ENCODE results near the gene HES5. TPM values are rescaled to one million over a fixed set of nuclear protein-coding genes. Genes with fewer than 3 reads are reported as not detected.

The HES5 gene
- total and polyA plus RNA-seq, 7 experiments from 2014 or later = not detected

DNA sequence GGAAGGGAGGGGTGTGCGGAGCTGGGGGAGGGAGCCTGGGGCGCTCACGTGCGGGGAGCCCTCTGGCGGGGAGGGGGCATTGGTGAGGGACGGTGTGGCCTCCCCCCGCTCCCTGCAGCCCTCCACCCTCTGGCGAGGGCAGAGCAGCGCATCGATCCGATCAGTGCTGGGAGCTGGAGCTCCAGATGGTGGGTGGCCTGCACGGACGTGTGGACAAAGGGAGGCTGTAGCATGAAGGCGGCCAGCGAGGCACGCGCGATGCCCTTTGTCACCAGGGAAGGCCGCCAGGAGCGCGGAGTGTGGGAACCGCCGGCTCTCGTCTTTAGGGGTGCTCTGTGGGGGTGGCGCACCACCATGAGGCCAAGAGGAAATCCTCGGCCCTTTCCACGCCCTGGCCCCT, 5.4 kb upstream of the HES5 start:
- no peak overlapping the region for H3K4me3 ChIP-seq (ENCODE audit: low read length)
- Mint-ChIP-seq H3K4me1 (peaks cover 0 to 6% (median 4%) of the 10 kb centered on the region in 7 donors), H3K27me3 (peaks cover 0 to 39% (median 2%) of the 10 kb centered on the region in 5 donors), H3K9me3 (no peaks in the 10 kb centered on the region), H3K36me3 (no peaks in the 10 kb centered on the region), H3K4me3 (no peak overlapping the region), H3K27ac (no peak overlapping the region)
- ChIA-PET POLR2A (interaction anchor here (0.7 to 13.2 kb wide), 4 partner anchors 9 to 389 kb away, joined by 3 to 294 read pairs (median 4); partner anchors contain the start of gene PANK4), CTCF (no interaction called here)
- no peaks in the 10 kb centered on the region for H3K36me3 ChIP-seq (ENCODE audit: control insufficient read depth in 2 of 3, insufficient read depth in 3 of 3, low read length in 3 of 3)
- H3K4me1 ChIP-seq (ENCODE audit: control insufficient read depth in 2 of 2, insufficient read depth in 2 of 2, low read length in 2 of 2) = peaks cover 5 to 7% of the 10 kb centered on the region in 2 donors
- DNase-seq = no peak
- intact Hi-C loops (cut with micrococcal nuclease) = no loop called here
- ATAC-seq = no peak
- H3K27ac ChIP-seq (ENCODE audit: low read depth, low read length) = no peak overlapping the region
- no peaks in the 10 kb centered on the region for H3K9me3 ChIP-seq (ENCODE audit: control insufficient read depth in 2 of 3, low read length in 3 of 3)
- H3K27me3 ChIP-seq (ENCODE audit: control insufficient read depth in 2 of 2, insufficient read depth in 2 of 2, low read length in 2 of 2) = peaks cover 4 to 10% of the 10 kb centered on the region in 2 donors

DNA sequence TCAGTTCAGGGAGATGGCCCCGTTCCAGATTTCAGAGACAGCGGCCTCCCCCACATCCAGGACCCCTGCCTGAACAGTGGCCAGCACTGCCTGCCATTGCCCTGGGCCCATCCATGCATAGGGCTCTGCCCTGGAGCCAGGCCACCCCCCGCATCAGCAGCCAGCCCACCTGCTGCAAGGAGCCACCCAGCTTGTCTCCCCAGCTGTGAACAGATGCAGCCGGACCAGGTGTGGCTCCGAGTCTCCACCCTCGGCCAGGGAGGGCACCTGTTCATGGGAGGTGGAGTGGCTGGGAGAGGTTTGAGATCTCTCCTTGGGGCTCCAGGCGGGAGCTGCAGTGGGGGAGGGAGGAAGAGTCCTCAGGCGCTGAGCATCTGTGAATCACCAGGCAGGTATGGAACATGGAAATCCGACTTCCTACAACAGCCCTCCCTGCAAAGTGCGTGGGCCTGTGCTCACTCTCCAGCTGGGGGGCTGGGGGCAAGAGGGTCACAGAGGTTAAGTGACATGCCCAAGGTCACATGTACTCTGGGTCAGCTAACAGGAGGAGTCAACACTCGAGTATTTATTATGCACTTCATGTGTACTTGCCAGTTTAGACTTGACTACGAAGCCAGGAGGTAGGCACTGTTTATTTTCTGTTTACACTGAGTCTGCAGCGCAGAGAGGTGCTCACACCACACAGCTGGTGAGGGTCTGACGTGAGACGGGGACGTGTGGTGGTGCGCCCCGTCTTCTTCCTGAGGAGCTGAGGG, 4.8 kb upstream of the HES5 start:
- no peaks in the 10 kb centered on the region for H3K36me3 ChIP-seq (ENCODE audit: control insufficient read depth in 2 of 3, insufficient read depth in 3 of 3, low read length in 3 of 3)
- DNase-seq (no peak), ATAC-seq (no peak)
- peaks cover 5 to 9% of the 10 kb centered on the region in 2 donors for H3K4me1 ChIP-seq (ENCODE audit: control insufficient read depth in 2 of 2, insufficient read depth in 2 of 2, low read length in 2 of 2)
- no peaks in the 10 kb centered on the region for H3K9me3 Mint-ChIP-seq
- peaks cover 0 to 39% (median 2%) of the 10 kb centered on the region in 5 donors for H3K27me3 Mint-ChIP-seq
- POLR2A ChIA-PET = interaction anchor here (0.7 to 13.2 kb wide), 3 partner anchors 9 to 10 kb away, joined by 3 to 294 read pairs (median 4); partner anchors contain the start of gene PANK4
- H3K4me1 Mint-ChIP-seq = peaks cover 0 to 6% (median 4%) of the 10 kb centered on the region in 7 donors
- CTCF ChIA-PET = no interaction called here
- peaks cover 4 to 10% of the 10 kb centered on the region in 2 donors for H3K27me3 ChIP-seq (ENCODE audit: control insufficient read depth in 2 of 2, insufficient read depth in 2 of 2, low read length in 2 of 2)
- no peaks in the 10 kb centered on the region for H3K9me3 ChIP-seq (ENCODE audit: control insufficient read depth in 2 of 3, low read length in 3 of 3)
- no peak overlapping the region for H3K4me3 Mint-ChIP-seq
- intact Hi-C loops (cut with micrococcal nuclease) = no loop called here
- no peak overlapping the region for H3K4me3 ChIP-seq (ENCODE audit: low read length)
- no peak overlapping the region for H3K27ac ChIP-seq (ENCODE audit: low read depth, low read length)
- H3K36me3 Mint-ChIP-seq = no peaks in the 10 kb centered on the region
- no peak overlapping the region for H3K27ac Mint-ChIP-seq

DNA sequence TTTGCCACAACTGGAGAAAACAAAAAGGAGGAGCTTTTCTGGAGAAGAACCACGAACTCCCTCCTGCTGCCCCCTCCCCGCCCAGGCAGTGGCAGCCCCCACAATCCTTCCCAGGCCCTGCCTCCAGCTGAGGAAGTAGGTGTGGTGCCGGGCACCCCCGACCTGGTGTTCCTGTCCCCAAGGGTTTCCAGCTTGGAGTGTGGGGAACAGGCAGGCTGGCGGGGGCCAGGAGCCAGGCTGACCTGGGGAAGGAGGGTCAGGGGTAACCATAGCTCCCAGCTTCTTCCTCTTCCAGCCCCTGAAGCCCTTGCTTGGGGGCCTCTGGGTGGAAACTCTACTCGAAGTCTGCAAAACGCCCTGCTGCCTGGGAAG, 4.2 kb upstream of the HES5 start:
- DNase-seq (no peak), ATAC-seq (no peak)
- no peaks in the 10 kb centered on the region for H3K9me3 Mint-ChIP-seq
- no peak overlapping the region for H3K4me3 ChIP-seq (ENCODE audit: low read length)
- H3K27me3 ChIP-seq (ENCODE audit: control insufficient read depth in 2 of 2, insufficient read depth in 2 of 2, low read length in 2 of 2) = peaks cover 4 to 10% of the 10 kb centered on the region in 2 donors
- no peak overlapping the region for H3K27ac ChIP-seq (ENCODE audit: low read depth, low read length)
- no peaks in the 10 kb centered on the region for H3K9me3 ChIP-seq (ENCODE audit: control insufficient read depth in 2 of 3, low read length in 3 of 3)
- H3K4me1 Mint-ChIP-seq = peaks cover 0 to 6% (median 4%) of the 10 kb centered on the region in 7 donors
- CTCF ChIA-PET = no interaction called here
- H3K36me3 ChIP-seq (ENCODE audit: control insufficient read depth in 2 of 3, insufficient read depth in 3 of 3, low read length in 3 of 3) = no peaks in the 10 kb centered on the region
- H3K36me3 Mint-ChIP-seq = no peaks in the 10 kb centered on the region
- POLR2A ChIA-PET = interaction anchor here (1.5 to 13.2 kb wide), 2 partner anchors 9 to 10 kb away, joined by 4 to 294 read pairs; no protein-coding TSS in a partner anchor
- no peak overlapping the region for H3K4me3 Mint-ChIP-seq
- peaks cover 5 to 9% of the 10 kb centered on the region in 2 donors for H3K4me1 ChIP-seq (ENCODE audit: control insufficient read depth in 2 of 2, insufficient read depth in 2 of 2, low read length in 2 of 2)
- intact Hi-C loops (cut with micrococcal nuclease) = no loop called here
- no peak overlapping the region for H3K27ac Mint-ChIP-seq
- H3K27me3 Mint-ChIP-seq = peaks cover 0 to 39% (median 2%) of the 10 kb centered on the region in 5 donors

DNA sequence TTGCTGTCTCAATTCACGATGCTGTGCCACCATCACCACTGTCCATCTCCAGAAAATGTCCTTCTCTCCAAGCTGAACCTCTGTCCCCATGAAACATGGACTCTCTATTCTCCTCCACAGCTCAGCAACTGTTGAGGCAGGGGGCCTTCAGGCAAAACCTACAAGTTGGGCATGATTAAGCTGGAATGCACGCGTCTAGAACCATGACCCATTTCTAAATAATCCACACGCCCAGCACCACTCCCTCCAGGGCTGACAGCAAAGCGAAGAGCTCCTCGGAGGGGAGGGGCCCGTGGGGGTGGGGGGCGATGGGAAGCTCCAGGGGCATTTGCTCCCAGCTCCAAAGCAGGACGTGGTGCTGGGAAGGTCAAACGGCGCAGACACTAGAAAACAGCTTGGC, 3.3 kb upstream of the HES5 start:
- H3K36me3 Mint-ChIP-seq = no peaks in the 10 kb centered on the region
- ChIA-PET CTCF (no interaction called here), POLR2A (interaction anchor here (0.5 to 13.2 kb wide), 4 partner anchors 11 to 350 kb away, joined by 3 to 294 read pairs (median 4); partner anchors contain the start of gene PEX10)
- no peak overlapping the region for H3K27ac ChIP-seq (ENCODE audit: low read depth, low read length)
- no peaks in the 10 kb centered on the region for H3K9me3 Mint-ChIP-seq
- H3K4me1 Mint-ChIP-seq = peaks cover 0 to 13% (median 6%) of the 10 kb centered on the region in 7 donors
- no peak overlapping the region for H3K4me3 ChIP-seq (ENCODE audit: low read length)
- DNase-seq = no peak
- no peaks in the 10 kb centered on the region for H3K9me3 ChIP-seq (ENCODE audit: control insufficient read depth in 2 of 3, low read length in 3 of 3)
- H3K36me3 ChIP-seq (ENCODE audit: control insufficient read depth in 2 of 3, insufficient read depth in 3 of 3, low read length in 3 of 3) = no peaks in the 10 kb centered on the region
- H3K4me3 Mint-ChIP-seq = no peak overlapping the region
- peaks cover 4 to 10% of the 10 kb centered on the region in 2 donors for H3K27me3 ChIP-seq (ENCODE audit: control insufficient read depth in 2 of 2, insufficient read depth in 2 of 2, low read length in 2 of 2)
- intact Hi-C loops (cut with micrococcal nuclease) = no loop called here
- H3K27ac Mint-ChIP-seq = no peak overlapping the region
- H3K4me1 ChIP-seq (ENCODE audit: control insufficient read depth in 2 of 2, insufficient read depth in 2 of 2, low read length in 2 of 2) = peaks cover 9 to 10% of the 10 kb centered on the region in 2 donors
- no peak for ATAC-seq
- peaks cover 0 to 41% (median 2%) of the 10 kb centered on the region in 5 donors for H3K27me3 Mint-ChIP-seq

DNA sequence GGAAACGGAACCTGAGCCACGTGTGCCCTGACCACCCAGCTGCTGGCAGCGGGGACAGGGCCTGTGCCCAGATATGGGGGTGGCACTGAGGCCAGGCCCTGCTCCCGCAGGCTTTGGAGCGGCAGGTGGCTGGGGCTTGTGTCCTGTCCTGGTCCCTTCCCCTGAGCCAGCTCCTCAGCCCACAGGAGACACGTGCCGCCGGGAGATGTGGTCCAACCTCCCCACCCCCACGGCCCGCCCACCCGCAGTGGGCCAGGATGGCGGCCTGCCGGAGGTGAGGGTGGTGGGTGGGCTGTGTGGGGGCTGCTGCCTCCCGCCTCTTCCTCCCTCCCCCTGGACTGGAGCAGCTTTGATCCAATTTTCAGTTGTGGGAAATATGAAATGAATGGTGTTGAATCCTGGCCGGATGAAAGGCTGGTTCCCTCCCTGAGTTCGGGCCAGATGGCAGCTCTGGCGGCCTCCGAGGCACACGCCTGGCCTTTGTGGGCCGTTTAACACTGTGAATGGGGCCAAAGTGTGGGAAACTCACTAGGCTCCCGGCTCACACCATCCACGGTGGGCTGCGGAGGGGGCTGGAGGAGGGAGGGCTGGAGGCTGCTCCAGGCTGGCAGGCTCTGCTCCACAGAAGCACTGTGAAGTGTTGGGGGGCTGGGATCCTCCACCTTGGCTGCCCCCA, 2.6 kb upstream of the HES5 start:
- no peak for ATAC-seq
- ChIA-PET POLR2A (interaction anchor here (0.8 to 13.2 kb wide), 3 partner anchors 12 to 120 kb away, joined by 3 to 294 read pairs (median 5); partner anchors contain the start of gene PEX10), CTCF (no interaction called here)
- Histone ChIP-seq H3K4me3 (ENCODE audit: low read length) (no peak overlapping the region), H3K27ac (ENCODE audit: low read depth, low read length) (no peak overlapping the region), H3K36me3 (ENCODE audit: control insufficient read depth in 2 of 3, insufficient read depth in 3 of 3, low read length in 3 of 3) (no peaks in the 10 kb centered on the region), H3K4me1 (ENCODE audit: control insufficient read depth in 2 of 2, insufficient read depth in 2 of 2, low read length in 2 of 2) (peaks cover 9 to 10% of the 10 kb centered on the region in 2 donors), H3K9me3 (ENCODE audit: control insufficient read depth in 2 of 3, low read length in 3 of 3) (no peaks in the 10 kb centered on the region), H3K27me3 (ENCODE audit: control insufficient read depth in 2 of 2, insufficient read depth in 2 of 2, low read length in 2 of 2) (peaks cover 4 to 10% of the 10 kb centered on the region in 2 donors)
- Mint-ChIP-seq H3K27ac (no peak overlapping the region), H3K4me3 (no peak overlapping the region), H3K4me1 (peaks cover 0 to 13% (median 6%) of the 10 kb centered on the region in 7 donors), H3K9me3 (no peaks in the 10 kb centered on the region), H3K27me3 (peaks cover 0 to 44% (median 2%) of the 10 kb centered on the region in 5 donors), H3K36me3 (no peaks in the 10 kb centered on the region)
- no peak for DNase-seq
- intact Hi-C loops (cut with micrococcal nuclease) = no loop called here

DNA sequence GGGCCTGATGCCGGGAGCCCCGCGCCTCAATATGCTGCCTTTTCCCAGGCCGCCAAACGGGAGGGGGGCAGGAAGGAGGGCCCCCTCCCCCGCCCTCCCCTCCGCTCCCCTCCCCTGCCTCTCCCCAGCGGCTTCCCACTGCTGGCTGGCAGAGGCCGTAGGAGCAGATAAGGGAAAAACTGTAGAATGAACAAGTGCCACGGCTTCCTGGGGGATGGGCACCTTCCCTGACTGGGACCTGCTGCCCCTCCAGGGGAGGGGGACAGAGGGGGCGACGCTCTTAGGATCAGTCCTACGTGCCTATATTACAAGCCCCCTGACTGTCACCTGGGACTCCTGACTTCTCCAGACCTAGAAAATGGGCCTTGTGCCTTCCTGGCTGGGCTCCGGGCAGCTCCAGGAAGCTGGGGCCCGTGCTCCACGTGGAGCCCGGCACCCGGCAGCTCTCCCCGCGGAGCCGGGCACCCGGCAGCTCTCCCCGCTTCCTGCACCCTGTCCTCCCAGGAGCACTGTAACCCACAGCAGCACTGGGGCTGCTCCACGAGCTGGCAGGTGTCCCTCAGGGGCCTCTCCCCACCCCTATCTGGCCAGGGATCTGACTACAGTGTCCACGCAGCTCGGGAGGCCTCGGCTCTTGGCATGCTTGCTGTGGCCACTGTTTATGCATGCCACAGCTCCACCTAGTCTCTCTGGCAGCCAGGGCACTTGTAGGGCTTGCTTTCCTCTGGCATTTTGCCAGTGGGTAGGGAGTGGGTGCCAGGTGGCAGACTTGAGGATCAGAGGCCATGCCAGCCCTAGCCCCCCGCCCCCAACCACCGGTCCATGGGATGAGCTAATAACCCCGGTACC, 674 bp upstream of the HES5 start:
- ATAC-seq (no peak), DNase-seq (peak in 1 of 9 donors; percentile 33)
- CTCF ChIA-PET = interaction anchor here (0.7 to 1.0 kb wide), 2 partner anchors 9 to 25 kb away, joined by 3 to 4 read pairs; partner anchors contain the start of gene TNFRSF14
- no peaks in the 10 kb centered on the region for H3K9me3 Mint-ChIP-seq
- intact Hi-C loops (cut with micrococcal nuclease) = no loop called here
- no peak overlapping the region for H3K27ac ChIP-seq (ENCODE audit: low read depth, low read length)
- peaks cover 7 to 19% (median 14%) of the 10 kb centered on the region in 7 donors for H3K4me1 Mint-ChIP-seq
- peaks cover 0 to 3% (median 0%) of the 10 kb centered on the region in 3 experiments for H3K36me3 ChIP-seq (ENCODE audit: control insufficient read depth in 2 of 3, insufficient read depth in 3 of 3, low read length in 3 of 3)
- H3K36me3 Mint-ChIP-seq = no peaks in the 10 kb centered on the region
- peaks cover 4 to 10% of the 10 kb centered on the region in 2 donors for H3K27me3 ChIP-seq (ENCODE audit: control insufficient read depth in 2 of 2, insufficient read depth in 2 of 2, low read length in 2 of 2)
- no peaks in the 10 kb centered on the region for H3K9me3 ChIP-seq (ENCODE audit: control insufficient read depth in 2 of 3, low read length in 3 of 3)
- H3K4me1 ChIP-seq (ENCODE audit: control insufficient read depth in 2 of 2, insufficient read depth in 2 of 2, low read length in 2 of 2) = peaks cover 15 to 17% of the 10 kb centered on the region in 2 donors
- H3K27ac Mint-ChIP-seq = peak overlapping the region in 1 of 9 donors; percentile 19
- H3K4me3 Mint-ChIP-seq = peak overlapping the region in 9 of 10 donors; percentile 37 to 93 (median 59)
- POLR2A ChIA-PET = interaction anchor here (0.5 to 13.2 kb wide), 4 partner anchors 14 to 990 kb away, joined by 3 to 294 read pairs (median 4); no protein-coding TSS in a partner anchor
- peak overlapping the region; percentile 13 for H3K4me3 ChIP-seq (ENCODE audit: low read length)
- H3K27me3 Mint-ChIP-seq = peaks cover 0 to 50% (median 2%) of the 10 kb centered on the region in 5 donors
